Measurements from ENCODE around the gene FRMD4A. TPM values are rescaled to one million over a fixed set of nuclear protein-coding genes. Genes with fewer than 3 reads are reported as not detected.

Gene FRMD4A
- total and polyA plus RNA-seq, 7 donors = 3.0 to 27.8 (median 14.4) TPM

GRCh38 chr10:14366760-14367159 is 36.0 kb upstream of the FRMD4A start:
- Histone ChIP-seq H3K27me3 (no peaks in the 10 kb centered on the region), H3K27ac (no peak overlapping the region), H3K4me3 (no peak overlapping the region), H3K4me1 (no peaks in the 10 kb centered on the region), H3K9me3 (no peaks in the 10 kb centered on the region), H3K36me3 (no peaks in the 10 kb centered on the region)
- 96 to 100% methylated on average over 1 of the region's 1 CpG for WGBS, 2 donors
- no peak for DNase-seq
- intact Hi-C loops (cut with DNase I) = no loop called here
- TF ChIP-seq CTCF (IDR thresholded peaks at IDR 0.05) (no peak), EP300 (IDR thresholded peaks at IDR 0.05) (no peak), POLR2A (IDR thresholded peaks at IDR 0.05) (no peak), POLR2AphosphoS5 (IDR thresholded peaks at IDR 0.05) (no peak)

- 81% methylated on average over 6 of the region's 6 CpGs for WGBS, 2 donors
- no peak overlapping the region for H3K27ac ChIP-seq
- TF ChIP-seq EP300 (IDR thresholded peaks at IDR 0.05) = no peak
- TF ChIP-seq CTCF (IDR thresholded peaks at IDR 0.05) = no peak
- intact Hi-C loops (cut with DNase I) = no loop called here
- H3K27me3 ChIP-seq = no peaks in the 10 kb centered on the region
- no peak overlapping the region for H3K4me3 ChIP-seq
- H3K4me1 ChIP-seq = no peaks in the 10 kb centered on the region
- no peak for DNase-seq
- no peaks in the 10 kb centered on the region for H3K9me3 ChIP-seq
- no peaks in the 10 kb centered on the region for H3K36me3 ChIP-seq
Measured at GRCh38 chr10:14365266-14365665, 34.5 kb upstream of the FRMD4A start.

GRCh38 chr10:14362104-14362503 is 31.4 kb upstream of the FRMD4A start:
- Histone ChIP-seq H3K4me3 (no peak overlapping the region), H3K4me1 (no peaks in the 10 kb centered on the region), H3K27ac (no peak overlapping the region), H3K27me3 (no peaks in the 10 kb centered on the region), H3K36me3 (no peaks in the 10 kb centered on the region), H3K9me3 (no peaks in the 10 kb centered on the region)
- no peak for DNase-seq
- TF ChIP-seq POLR2AphosphoS5 (IDR thresholded peaks at IDR 0.05) = no peak
- TF ChIP-seq CTCF (IDR thresholded peaks at IDR 0.05) = no peak
- TF ChIP-seq EP300 (IDR thresholded peaks at IDR 0.05) = no peak
- TF ChIP-seq POLR2A (IDR thresholded peaks at IDR 0.05) = no peak
- intact Hi-C loops (cut with DNase I) = no loop called here

DNA sequence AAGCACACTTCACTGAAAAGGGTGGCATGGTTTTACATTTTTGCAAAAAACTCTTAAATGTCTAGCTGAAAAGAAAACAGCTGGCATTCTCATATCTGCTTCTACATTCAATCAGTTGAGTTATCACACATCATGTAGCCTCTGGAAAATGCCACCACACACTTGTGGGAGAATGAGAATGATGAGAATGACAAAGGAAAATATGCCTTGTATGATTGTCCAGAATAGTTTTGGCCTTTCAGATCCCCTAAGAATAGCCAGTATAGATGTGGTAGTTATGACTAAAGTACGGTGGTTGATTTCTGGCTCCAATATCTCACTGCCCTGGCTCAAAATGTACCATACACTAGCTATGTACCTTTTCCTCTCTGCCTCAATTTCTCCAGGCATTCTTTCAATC is 30.2 kb upstream of the FRMD4A start:
- Histone ChIP-seq H3K27ac (no peak overlapping the region), H3K9me3 (no peaks in the 10 kb centered on the region), H3K4me3 (no peak overlapping the region), H3K27me3 (no peaks in the 10 kb centered on the region), H3K36me3 (no peaks in the 10 kb centered on the region), H3K4me1 (no peaks in the 10 kb centered on the region)
- DNase-seq = no peak
- intact Hi-C loops (cut with DNase I) = no loop called here
- WGBS, 2 donors = 95 to 98% methylated on average over 1 of the region's 1 CpG
- TF ChIP-seq EP300 (IDR thresholded peaks at IDR 0.05) (no peak), POLR2A (IDR thresholded peaks at IDR 0.05) (no peak), POLR2AphosphoS5 (IDR thresholded peaks at IDR 0.05) (no peak), CTCF (IDR thresholded peaks at IDR 0.05) (no peak)

DNA sequence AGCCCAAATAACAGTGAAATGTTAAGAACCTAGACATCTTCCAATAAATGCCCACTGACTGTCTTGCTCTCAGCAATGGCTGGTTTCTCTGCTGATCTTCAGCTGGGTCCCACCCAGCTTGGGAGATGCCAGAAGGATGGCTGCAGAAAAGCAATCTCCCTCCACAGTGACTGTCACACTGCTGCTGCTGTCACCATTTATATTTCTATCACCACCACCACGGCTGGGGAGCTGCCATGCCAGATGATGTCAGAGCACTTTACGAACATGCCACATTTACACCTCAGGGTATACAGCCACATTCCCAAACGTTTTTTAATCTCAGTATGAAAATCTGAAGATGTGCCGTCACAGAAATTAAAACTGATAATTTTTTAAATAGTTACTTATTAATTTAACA is 29.8 kb upstream of the FRMD4A start:
- Histone ChIP-seq H3K9me3 (no peaks in the 10 kb centered on the region), H3K27me3 (no peaks in the 10 kb centered on the region), H3K4me3 (no peak overlapping the region), H3K36me3 (no peaks in the 10 kb centered on the region), H3K27ac (no peak overlapping the region), H3K4me1 (no peaks in the 10 kb centered on the region)
- intact Hi-C loops (cut with DNase I) = no loop called here
- WGBS, 2 donors = 65 to 76% methylated on average over 4 of the region's 4 CpGs
- TF ChIP-seq CTCF (IDR thresholded peaks at IDR 0.05) (no peak), POLR2AphosphoS5 (IDR thresholded peaks at IDR 0.05) (no peak), POLR2A (IDR thresholded peaks at IDR 0.05) (no peak), EP300 (IDR thresholded peaks at IDR 0.05) (no peak)
- no peak for DNase-seq
